ENCODE data around the gene LBP. TPM values are rescaled to one million over a fixed set of nuclear protein-coding genes. Genes with fewer than 3 reads are reported as not detected.
A peak's percentile ranks its signal among the peaks of the same experiment; 100 is the strongest.

LBP gene
- total RNA-seq, 3 donors from 2014 or later = 0.10 to 0.18 (median 0.14) TPM

DNA sequence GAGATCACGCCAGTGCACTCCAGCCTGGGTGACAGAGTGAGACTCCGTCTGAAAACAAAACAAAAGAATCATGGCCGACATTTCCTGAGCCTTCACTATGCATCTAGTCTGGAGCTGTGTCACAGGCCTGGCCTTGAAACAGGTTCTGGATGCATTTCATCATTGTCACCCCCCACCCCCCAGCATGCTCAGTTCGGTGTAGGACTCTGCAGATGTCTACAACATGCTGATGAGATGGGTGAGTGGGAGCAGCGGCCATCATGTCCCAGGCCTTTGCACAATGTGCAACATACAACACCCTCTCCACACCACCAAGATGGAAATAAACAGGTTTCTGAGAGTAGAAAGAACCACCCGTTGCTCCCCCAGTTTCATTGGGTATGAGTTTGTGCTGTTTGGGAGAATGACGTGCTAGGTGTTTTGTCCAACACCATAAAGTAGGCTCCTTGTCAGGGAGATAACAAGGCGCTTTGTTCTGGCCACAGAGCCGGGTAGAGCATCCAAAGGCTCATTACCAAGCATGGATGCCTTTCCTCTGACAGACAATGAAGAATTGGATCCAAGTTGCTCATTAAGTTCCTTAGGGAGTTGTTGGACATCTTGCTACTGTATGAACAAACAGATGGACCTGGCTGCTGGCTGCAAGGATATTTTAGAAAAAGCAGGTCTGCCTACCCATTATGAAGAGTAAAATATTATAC lies 66.7 kb downstream of the LBP start:
- DNase-seq = no peak
- Mint-ChIP-seq H3K27me3 (ENCODE audit: low read depth) (no peaks in the 10 kb centered on the region), H3K36me3 (ENCODE audit: insufficient read depth) (peaks cover 46% of the 10 kb centered on the region), H3K4me1 (ENCODE audit: low read depth) (no peaks in the 10 kb centered on the region), H3K4me3 (no peak overlapping the region), H3K9me3 (no peaks in the 10 kb centered on the region)
- no peak for ATAC-seq

DNA sequence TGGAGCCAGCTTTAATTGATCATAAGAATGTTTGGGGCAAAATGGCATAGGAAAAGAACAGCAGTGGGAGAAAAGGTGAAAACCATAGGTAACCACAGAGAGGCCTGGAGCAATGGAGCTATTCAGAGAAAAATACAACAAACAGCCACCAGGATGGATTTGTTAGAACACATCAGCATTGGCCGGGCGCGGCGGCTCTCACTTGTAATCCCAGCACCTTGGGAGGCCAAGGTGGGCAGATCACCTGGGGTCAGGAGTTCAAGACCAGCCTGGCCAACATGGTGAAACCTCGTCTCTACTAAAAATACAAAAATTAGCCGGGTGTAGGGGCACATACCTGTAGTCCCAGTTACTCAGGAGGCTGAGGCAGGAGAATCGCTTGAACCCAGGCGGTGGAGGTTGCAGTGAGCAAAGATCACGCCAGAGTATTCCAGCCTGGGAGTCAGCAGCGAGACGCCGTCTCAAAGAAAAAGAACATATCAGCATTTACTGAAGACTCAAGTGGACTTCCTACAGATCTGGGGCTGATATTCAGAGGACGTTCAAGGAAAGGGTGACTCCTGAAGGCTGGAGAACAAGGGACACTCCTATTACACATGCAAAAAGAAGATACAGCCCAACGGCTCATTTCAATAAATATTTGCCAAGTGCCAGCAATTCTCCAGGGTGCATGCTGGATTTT lies 68.6 kb downstream of the LBP start:
- ATAC-seq (no peak), DNase-seq (no peak)
- peaks cover 53% of the 10 kb centered on the region for H3K36me3 Mint-ChIP-seq (ENCODE audit: insufficient read depth)
- no peaks in the 10 kb centered on the region for H3K27me3 Mint-ChIP-seq (ENCODE audit: low read depth)
- no peaks in the 10 kb centered on the region for H3K9me3 Mint-ChIP-seq
- no peak overlapping the region for H3K4me3 Mint-ChIP-seq
- H3K4me1 Mint-ChIP-seq (ENCODE audit: low read depth) = no peaks in the 10 kb centered on the region

DNA sequence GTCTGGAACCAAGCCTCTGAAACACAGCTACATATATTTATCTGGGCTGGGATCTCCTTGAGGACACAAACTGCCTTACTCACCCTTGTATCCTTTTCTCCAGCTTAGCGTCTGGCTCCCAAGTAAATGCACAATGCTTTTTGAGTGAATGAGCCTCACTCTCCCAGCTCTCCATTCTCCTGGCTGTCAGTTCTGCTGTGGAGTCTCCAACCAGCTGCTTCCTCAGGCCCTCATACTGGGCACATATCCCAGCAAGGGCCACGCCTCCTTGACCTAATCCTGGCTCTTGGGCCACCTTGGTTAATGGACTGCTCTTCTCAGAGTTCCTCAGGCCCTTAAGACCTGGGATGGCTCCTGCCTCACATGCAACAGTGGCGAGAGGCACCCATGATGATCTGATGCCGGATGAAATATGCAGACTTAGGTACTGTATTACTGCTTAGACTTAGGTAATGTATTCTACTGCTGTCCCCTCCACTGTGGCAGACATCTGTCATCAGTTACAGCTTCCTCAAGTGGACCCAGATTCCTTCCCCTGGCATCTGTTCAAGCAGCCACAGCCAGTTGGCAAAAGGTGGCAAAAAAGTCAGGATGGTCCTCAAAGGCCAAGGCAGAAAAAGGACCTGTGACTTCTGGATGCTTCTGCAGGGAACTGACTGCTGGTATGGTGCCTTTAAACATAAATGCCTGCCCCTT lies 72.4 kb downstream of the LBP start:
- peak; percentile 16 to 19 for ATAC-seq
- H3K4me1 Mint-ChIP-seq (ENCODE audit: low read depth) = peaks cover 1% of the 10 kb centered on the region

DNA sequence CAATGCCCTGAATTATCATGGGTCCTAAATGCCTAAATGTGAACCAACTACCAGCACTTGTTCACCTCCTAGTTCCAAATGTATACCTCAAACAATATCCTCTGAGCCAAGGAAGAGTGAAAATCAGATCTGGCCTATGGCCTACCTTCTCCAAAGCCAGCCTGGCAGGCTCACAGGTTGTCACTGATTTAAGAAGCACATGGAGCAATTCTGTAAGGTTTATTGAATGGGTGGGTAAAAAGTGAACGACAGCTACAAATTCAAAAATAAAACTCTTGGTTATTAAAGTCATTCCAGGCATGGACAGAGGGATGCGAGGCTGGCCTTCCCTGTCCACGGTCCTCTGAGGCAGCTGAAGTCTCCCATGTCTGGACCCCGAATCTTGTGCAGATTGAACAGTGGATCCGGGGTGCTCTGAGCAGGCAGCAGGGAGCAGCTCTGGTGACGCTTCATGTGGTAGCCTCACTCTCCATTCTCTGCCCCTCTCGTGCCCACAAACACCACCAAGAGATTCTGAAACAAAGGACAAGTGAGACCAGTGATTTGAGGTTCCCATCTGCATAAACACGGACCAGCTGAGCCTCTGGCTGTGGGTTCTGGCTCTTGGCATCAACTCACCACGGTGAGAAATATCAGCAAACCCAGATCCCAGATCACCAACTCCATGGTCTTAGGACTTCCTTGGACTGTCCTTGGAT lies 74.3 kb downstream of the LBP start:
- Mint-ChIP-seq H3K4me3 (no peak overlapping the region), H3K4me1 (ENCODE audit: low read depth) (peaks cover 7% of the 10 kb centered on the region), H3K36me3 (ENCODE audit: insufficient read depth) (peaks cover 72% of the 10 kb centered on the region), H3K27me3 (ENCODE audit: low read depth) (no peaks in the 10 kb centered on the region), H3K9me3 (no peaks in the 10 kb centered on the region)
- ATAC-seq = no peak
- DNase-seq = no peak

More for the DNA sequence above, 72.4 kb downstream of the LBP start:
- Mint-ChIP-seq H3K9me3 (no peaks in the 10 kb centered on the region), H3K4me3 (no peak overlapping the region), H3K27me3 (ENCODE audit: low read depth) (no peaks in the 10 kb centered on the region), H3K36me3 (ENCODE audit: insufficient read depth) (peaks cover 66% of the 10 kb centered on the region)
- DNase-seq = no peak

DNA sequence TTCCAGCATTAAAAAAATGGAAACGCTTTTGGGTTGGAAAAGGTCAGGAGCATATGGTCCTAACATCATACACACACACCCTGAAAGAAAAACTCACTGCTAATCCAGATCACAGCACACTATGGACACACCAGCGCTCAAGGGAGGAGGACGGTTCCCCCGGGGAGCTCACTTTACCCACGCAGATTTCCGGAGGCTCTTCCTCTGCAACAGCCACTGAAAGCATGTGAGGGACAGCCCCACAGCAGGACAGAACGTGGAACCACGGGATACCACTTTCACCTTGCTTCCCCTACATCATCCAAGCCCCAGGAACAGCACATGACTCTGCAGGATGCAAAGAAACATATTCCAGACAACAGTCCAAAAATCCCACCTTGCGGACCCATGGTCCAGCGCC lies 75.6 kb downstream of the LBP start:
- no peaks in the 10 kb centered on the region for H3K27me3 Mint-ChIP-seq (ENCODE audit: low read depth)
- no peak for ATAC-seq
- H3K9me3 Mint-ChIP-seq = no peaks in the 10 kb centered on the region
- no peak overlapping the region for H3K4me3 Mint-ChIP-seq
- peaks cover 17% of the 10 kb centered on the region for H3K4me1 Mint-ChIP-seq (ENCODE audit: low read depth)
- no peak for DNase-seq
- H3K36me3 Mint-ChIP-seq (ENCODE audit: insufficient read depth) = peaks cover 70% of the 10 kb centered on the region

DNA sequence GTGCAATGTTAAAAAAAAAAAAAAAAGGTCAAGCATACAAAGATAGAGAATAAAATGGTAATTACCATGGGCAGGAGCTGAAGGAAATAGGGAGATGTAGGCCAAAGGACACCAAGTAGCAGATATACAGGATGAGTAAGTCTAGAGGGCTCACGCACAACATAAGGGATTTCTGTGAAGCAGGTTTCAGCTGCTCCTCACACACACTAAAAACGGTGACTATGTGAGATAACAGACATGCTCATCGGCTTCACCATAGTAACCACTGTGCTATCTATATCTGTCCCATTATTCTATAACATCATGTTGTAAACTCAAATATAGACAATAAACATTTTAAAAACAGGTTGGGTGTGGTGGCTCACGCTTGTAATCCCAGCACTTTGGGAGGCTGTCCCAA lies 77.3 kb downstream of the LBP start:
- no peak for DNase-seq
- Mint-ChIP-seq H3K4me3 (no peak overlapping the region), H3K4me1 (ENCODE audit: low read depth) (peaks cover 26% of the 10 kb centered on the region), H3K27me3 (ENCODE audit: low read depth) (no peaks in the 10 kb centered on the region), H3K9me3 (no peaks in the 10 kb centered on the region), H3K36me3 (ENCODE audit: insufficient read depth) (peaks cover 76% of the 10 kb centered on the region)
- no peak for ATAC-seq

DNA sequence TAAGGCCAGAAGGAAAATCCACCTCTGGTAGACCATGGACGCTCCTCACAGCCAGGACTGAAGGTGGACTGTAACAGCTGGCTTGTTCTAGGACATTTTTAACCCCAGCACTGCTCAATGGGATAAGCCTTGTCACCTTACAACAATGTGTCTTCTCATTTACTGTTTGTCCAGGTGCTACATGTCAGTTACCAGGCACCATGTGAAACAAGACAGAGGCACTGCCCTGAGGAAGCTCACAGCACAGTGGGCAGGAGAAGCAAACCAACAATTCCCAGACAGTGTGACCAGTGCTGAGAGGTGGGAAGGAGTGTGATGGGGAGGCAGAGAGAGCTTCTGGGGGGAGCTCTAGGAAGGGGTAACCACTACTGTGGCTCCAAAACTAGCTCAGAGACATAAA lies 78.1 kb downstream of the LBP start:
- Mint-ChIP-seq H3K4me1 (ENCODE audit: low read depth) (peaks cover 29% of the 10 kb centered on the region), H3K4me3 (no peak overlapping the region), H3K9me3 (no peaks in the 10 kb centered on the region), H3K27me3 (ENCODE audit: low read depth) (no peaks in the 10 kb centered on the region), H3K36me3 (ENCODE audit: insufficient read depth) (peaks cover 81% of the 10 kb centered on the region)
- DNase-seq = no peak
- no peak for ATAC-seq

DNA sequence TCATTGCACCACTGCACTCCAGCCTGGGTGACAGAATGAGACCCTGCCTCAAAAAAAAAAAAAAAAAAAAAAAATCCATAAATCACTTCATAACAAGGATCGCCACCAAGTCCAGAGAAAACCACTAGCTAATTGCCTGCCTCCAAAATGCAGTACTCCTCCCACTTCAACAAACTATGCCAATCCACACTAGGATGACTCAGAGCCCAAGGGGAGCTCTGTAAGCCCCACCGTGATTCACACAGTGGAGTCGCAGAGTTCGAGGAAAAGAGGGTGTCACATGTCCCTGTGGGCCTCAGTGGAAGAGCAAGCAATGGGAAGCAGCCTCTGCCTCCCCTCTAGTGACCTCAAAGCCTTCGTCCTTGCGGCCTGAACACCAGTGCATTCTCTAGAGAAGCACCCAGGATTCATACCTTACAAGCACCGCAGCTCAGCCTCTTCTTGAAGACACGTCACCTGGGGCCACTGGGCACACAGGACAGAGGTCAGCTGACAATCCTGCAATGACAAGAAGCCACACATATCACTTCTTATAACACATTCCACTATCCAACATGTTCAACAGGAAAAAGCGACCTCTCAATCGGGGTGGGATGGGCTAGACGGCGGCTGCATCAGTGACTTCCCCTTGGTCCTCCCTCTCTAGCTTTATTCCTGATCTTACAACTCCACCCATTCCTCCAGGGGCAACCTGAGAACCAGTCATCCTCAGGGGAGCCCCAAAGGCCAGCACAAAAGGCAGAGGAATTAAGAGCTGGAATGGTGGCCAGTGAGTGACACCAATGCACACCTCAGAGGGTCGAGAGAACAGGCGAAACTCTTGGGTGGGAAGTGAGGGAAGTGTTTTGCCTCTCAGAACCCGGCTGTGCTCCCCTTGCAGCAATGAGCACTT lies 80.0 kb downstream of the LBP start:
- ATAC-seq (peak; percentile 81 to 82), DNase-seq (no peak)
- Mint-ChIP-seq H3K27me3 (ENCODE audit: low read depth) (no peaks in the 10 kb centered on the region), H3K4me3 (no peak overlapping the region), H3K36me3 (ENCODE audit: insufficient read depth) (peaks cover 75% of the 10 kb centered on the region), H3K4me1 (ENCODE audit: low read depth) (peaks cover 35% of the 10 kb centered on the region), H3K9me3 (no peaks in the 10 kb centered on the region)

Other genes starting within 250 kb of the LBP start
- under 1 TPM; 0.52 to 0.71 (median 0.63) TPM for gene TGM2, start 181.2 kb upstream of the LBP start, total RNA-seq
- not detected for gene KIAA1755, start 85.7 kb upstream of the LBP start, total RNA-seq
- gene BPI, start 42.3 kb upstream of the LBP start, total RNA-seq = not detected
- gene SNHG17, start 88.8 kb downstream of the LBP start, total RNA-seq = 100 to 1,000 TPM; 138 to 310 (median 239) TPM
- 10 to 100 TPM; 23.7 to 25.5 (median 24.8) TPM for gene RALGAPB, start 126.4 kb downstream of the LBP start, total RNA-seq
- gene ADIG, start 234.7 kb downstream of the LBP start, total RNA-seq = not detected